ENCODE data around the gene HSF4. TPM values are rescaled to one million over a fixed set of nuclear protein-coding genes. Genes with fewer than 3 reads are reported as not detected.

The HSF4 gene
- total RNA-seq, 1 donor from 2014 or later: 11.1 TPM

- H3K9me3 Mint-ChIP-seq: no peaks in the 10 kb centered on the region
- H3K4me3 Mint-ChIP-seq: no peak overlapping the region
These were observed 2.1 kb downstream of the HSF4 start for GRCh38 chr16:67166598-67167168.

GRCh38 chr16:67167588-67167987 is 3.0 kb downstream of the HSF4 start:
- Mint-ChIP-seq H3K27me3 (peaks cover 81% of the 10 kb centered on the region), H3K36me3 (no peaks in the 10 kb centered on the region), H3K9me3 (no peaks in the 10 kb centered on the region), H3K27ac (no peak overlapping the region), H3K4me1 (ENCODE audit: unreplicated experiment) (peaks cover 14% of the 10 kb centered on the region), H3K4me3 (no peak overlapping the region)
- DNase-seq (ENCODE audit: extremely low spot score, unreplicated experiment): no peak
- TF ChIP-seq, protein P1, sequence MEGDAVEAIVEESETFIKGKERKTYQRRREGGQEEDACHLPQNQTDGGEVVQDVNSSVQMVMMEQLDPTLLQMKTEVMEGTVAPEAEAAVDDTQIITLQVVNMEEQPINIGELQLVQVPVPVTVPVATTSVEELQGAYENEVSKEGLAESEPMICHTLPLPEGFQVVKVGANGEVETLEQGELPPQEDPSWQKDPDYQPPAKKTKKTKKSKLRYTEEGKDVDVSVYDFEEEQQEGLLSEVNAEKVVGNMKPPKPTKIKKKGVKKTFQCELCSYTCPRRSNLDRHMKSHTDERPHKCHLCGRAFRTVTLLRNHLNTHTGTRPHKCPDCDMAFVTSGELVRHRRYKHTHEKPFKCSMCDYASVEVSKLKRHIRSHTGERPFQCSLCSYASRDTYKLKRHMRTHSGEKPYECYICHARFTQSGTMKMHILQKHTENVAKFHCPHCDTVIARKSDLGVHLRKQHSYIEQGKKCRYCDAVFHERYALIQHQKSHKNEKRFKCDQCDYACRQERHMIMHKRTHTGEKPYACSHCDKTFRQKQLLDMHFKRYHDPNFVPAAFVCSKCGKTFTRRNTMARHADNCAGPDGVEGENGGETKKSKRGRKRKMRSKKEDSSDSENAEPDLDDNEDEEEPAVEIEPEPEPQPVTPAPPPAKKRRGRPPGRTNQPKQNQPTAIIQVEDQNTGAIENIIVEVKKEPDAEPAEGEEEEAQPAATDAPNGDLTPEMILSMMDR (conservative IDR thresholded peaks at IDR 0.05): no peak

More at GRCh38 chr16:67166598-67167168, 2.1 kb downstream of the HSF4 start:
- TF ChIP-seq, protein P1 (conservative IDR thresholded peaks at IDR 0.05): no peak
- peaks cover 14% of the 10 kb centered on the region for H3K4me1 Mint-ChIP-seq (ENCODE audit: unreplicated experiment)
- no peaks in the 10 kb centered on the region for H3K36me3 Mint-ChIP-seq
- no peak overlapping the region for H3K27ac Mint-ChIP-seq
- peaks cover 82% of the 10 kb centered on the region for H3K27me3 Mint-ChIP-seq
- no peak for DNase-seq (ENCODE audit: extremely low spot score, unreplicated experiment)

DNA sequence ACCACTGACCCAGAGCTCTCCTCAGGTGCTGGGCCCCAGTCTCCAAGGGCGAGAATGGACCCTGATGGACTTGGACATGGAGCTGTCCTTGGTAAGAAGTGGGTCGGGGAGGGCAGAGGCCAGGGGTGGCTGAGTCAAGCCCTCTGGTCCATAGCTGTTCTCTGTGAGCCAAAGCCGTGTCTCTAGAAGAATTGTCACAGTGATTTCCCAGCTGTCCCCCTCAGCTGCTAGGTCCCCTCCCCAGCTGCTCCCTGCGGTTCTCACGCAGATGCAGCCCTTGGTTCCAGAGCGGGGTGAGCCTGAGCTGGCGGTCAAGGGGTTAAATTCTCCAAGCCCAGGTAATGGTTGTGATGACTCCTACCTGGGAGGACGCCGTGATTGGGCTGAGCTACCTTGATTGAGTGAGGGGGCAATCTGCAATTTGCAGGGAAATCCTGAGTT is 4.5 kb downstream of the HSF4 start:
- Mint-ChIP-seq H3K4me1 (ENCODE audit: unreplicated experiment) (peaks cover 24% of the 10 kb centered on the region), H3K27ac (no peak overlapping the region), H3K4me3 (peak overlapping the region; percentile 31), H3K27me3 (peaks cover 87% of the 10 kb centered on the region), H3K9me3 (no peaks in the 10 kb centered on the region), H3K36me3 (no peaks in the 10 kb centered on the region)
- DNase-seq (ENCODE audit: extremely low spot score, unreplicated experiment): no peak
- TF ChIP-seq, protein P1 (conservative IDR thresholded peaks at IDR 0.05): no peak

- Mint-ChIP-seq H3K27me3 (peaks cover 84% of the 10 kb centered on the region), H3K4me3 (peak overlapping the region; percentile 88), H3K27ac (peak overlapping the region; percentile 88), H3K36me3 (no peaks in the 10 kb centered on the region), H3K9me3 (no peaks in the 10 kb centered on the region), H3K4me1 (ENCODE audit: unreplicated experiment) (peaks cover 24% of the 10 kb centered on the region)
- TF ChIP-seq, protein P1 (conservative IDR thresholded peaks at IDR 0.05): peak; percentile 85
- no peak for DNase-seq (ENCODE audit: extremely low spot score, unreplicated experiment)
These were observed 5.2 kb downstream of the HSF4 start for GRCh38 chr16:67169642-67170167.

DNA sequence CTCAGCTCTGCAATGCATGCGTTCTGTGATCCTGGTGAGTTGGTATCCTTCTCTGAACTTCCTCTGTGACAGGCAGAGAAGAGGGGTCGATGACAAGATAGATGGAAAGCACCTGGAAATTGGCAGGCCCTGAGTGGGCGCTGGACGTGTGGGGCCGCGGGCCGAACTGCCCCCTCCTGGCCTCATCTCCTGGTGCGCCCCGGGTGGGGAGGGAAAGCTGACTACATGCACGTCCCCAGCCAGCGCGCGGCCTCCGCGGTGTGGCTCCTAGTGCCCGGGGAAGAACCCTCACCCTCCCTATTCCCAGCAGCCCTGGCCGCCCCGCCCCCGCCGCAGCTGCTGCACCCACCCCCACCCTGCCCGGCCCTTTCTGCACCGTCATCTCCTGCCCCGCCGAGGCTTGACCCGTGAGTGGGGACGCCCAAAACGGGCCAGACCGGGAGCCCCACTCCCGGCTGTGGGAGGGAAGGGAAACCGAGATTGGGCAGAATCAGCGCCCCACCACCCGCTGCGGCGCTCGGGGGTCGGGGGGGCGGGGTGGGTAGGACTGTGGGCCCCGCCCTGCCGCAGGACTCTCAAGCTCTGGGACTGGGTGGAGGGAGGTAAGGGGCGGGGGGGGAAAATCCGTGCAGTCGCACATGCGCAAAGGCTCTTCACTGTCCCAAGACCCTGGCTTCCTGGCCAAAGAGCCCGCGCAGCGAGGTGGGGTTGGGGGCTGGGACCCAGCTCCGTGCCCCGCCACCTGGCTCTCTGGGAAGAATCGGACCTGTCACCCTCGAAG is 5.8 kb downstream of the HSF4 start, which contains the start of gene NOL3:
NOL3 (plus strand) TSS at position 371 of the 781 bp plus-strand sequence.
- Mint-ChIP-seq H3K9me3 (no peaks in the 10 kb centered on the region), H3K27me3 (peaks cover 82% of the 10 kb centered on the region), H3K27ac (peak within 1 kb of the TSS; percentile 88), H3K36me3 (no peaks in the 10 kb centered on the region), H3K4me1 (ENCODE audit: unreplicated experiment) (peaks cover 24% of the 10 kb centered on the region), H3K4me3 (peak within 1 kb of the TSS; percentile 88)
- TF ChIP-seq, protein P1 (conservative IDR thresholded peaks at IDR 0.05): no peak
- DNase-seq (ENCODE audit: extremely low spot score, unreplicated experiment): no peak

Data from type B pancreatic cell (in vitro differentiated cells).